GM12878 (cell line): ENCODE results near the gene CANX. TPM values are rescaled to one million over a fixed set of nuclear protein-coding genes. Genes with fewer than 3 reads are reported as not detected.

Experiments used
- ATAC-seq: fragments of 200-7000 bp; cut with Tn5 transposase; 3 replicates; pipeline ENCODE4 v1.9.1; 2020; ENCODE audit warnings: mild to moderate bottlenecking, moderate library complexity
- BruUV-seq: library from RNA; stranded (reverse); fragments of 400-500 nt; replicated peaks from 2 replicates; lab custom pipeline; 2021; lab: Mats Ljungman, UMichigan
- CTCF ChIA-PET: fragments of 300-600 bp; sonication (Branson Sonifier 250); formaldehyde crosslinking; extraction: SDS; loops from one replicate; lab custom pipeline; 2021; ENCODE audit warnings: inconsistent platforms; lab: Yijun Ruan, JAX
- POLR2A ChIA-PET: fragments of 350-600 bp; formaldehyde crosslinking; extraction: SDS; loops from one replicate; lab custom pipeline; 2021; ENCODE audit warnings: inconsistent platforms; lab: Charles Lee
- RAD21 ChIA-PET: fragments of 300-600 bp; sonication (Branson Sonifier 250); formaldehyde crosslinking; loops from one replicate; lab custom pipeline; 2023; ENCODE audit warnings: antibody characterized with exemption; ENCODE audit not compliant: unreplicated experiment; lab: Charles Lee
- SMC1A ChIA-PET: fragments of 300-600 bp; sonication (Branson Sonifier 250); formaldehyde crosslinking; loops from one replicate; lab custom pipeline; 2023; ENCODE audit not compliant: unreplicated experiment, uncharacterized antibody; lab: Charles Lee
- DNase-seq: peaks from one replicate; pipeline ENCODE4 v3.0.0-alpha.2; 2011; ENCODE audit warnings: low read depth, low spot score
- FAIRE-seq: peaks from 3 replicates; lab custom pipeline; 2011; peaks lifted over from hg19 to GRCh38; lab: Jason Lieb, UNC
- H2AFZ ChIP-seq: 2 replicates; pipeline ENCODE4 v1.6.0; 2011; ENCODE audit warnings: low read depth, low read length, control low read depth; ENCODE audit not compliant: control insufficient read depth
- H3K27ac ChIP-seq: 2 replicates; pipeline ENCODE4 v1.5.1; 2011; ENCODE audit warnings: control low read depth; ENCODE audit not compliant: control insufficient read depth, insufficient read depth
- H3K27me3 ChIP-seq, 2 experiments: replicated peaks in 1 of 2; 2 replicates each; pipeline versions ENCODE4 v1.6.0 to v1.6.1; 2011; ENCODE audit warnings: low read length in 1 of 2; ENCODE audit not compliant: control insufficient read depth in 2 of 2, insufficient read depth in 2 of 2
- H3K36me3 ChIP-seq, 2 experiments: 2 replicates each; pipeline ENCODE4 v1.5.1; 2011; ENCODE audit warnings: low read length in 1 of 2; ENCODE audit not compliant: control insufficient read depth in 2 of 2, insufficient read depth in 2 of 2
- H3K4me1 ChIP-seq: 2 replicates; pipeline ENCODE4 v1.6.1; 2011; ENCODE audit warnings: mild to moderate bottlenecking, low read length, moderate library complexity, mixed read lengths; ENCODE audit not compliant: control insufficient read depth, insufficient read depth
- H3K4me2 ChIP-seq: 2 replicates; pipeline ENCODE4 v1.6.0; 2011; ENCODE audit warnings: control low read depth; ENCODE audit not compliant: control insufficient read depth, insufficient read depth
- H3K4me3 ChIP-seq: fragments of 200-600 bp; sonication (generic); 2 replicates; pipeline ENCODE4 v1.5.1; 2016
- H3K79me2 ChIP-seq: 2 replicates; pipeline ENCODE4 v1.6.0; 2011; ENCODE audit warnings: low read length; ENCODE audit not compliant: control insufficient read depth, insufficient read depth
- H3K9ac ChIP-seq: 2 replicates; pipeline ENCODE4 v1.8.0; 2011; ENCODE audit warnings: low read length, control low read depth, mixed read lengths; ENCODE audit not compliant: control insufficient read depth, insufficient read depth
- H3K9me3 ChIP-seq: replicated peaks from 3 replicates; pipeline ENCODE4 v1.5.1; 2011; ENCODE audit warnings: mild to moderate bottlenecking, low read length; ENCODE audit not compliant: control insufficient read depth, insufficient read depth
- H4K20me1 ChIP-seq: 2 replicates; pipeline ENCODE4 v1.6.0; 2011; ENCODE audit not compliant: control insufficient read depth, insufficient read depth
- ESRRA ChIP-seq: IDR thresholded peaks from 2 replicates; pipeline ENCODE4 v1.6.1; 2012; ENCODE audit warnings: mild to moderate bottlenecking, low read length, improper control_type of control experiment
- LARP7 ChIP-seq: fragments of 450-650 bp; IDR thresholded peaks from 2 replicates; pipeline ENCODE4 v1.6.1; 2017; ENCODE audit warnings: mild to moderate bottlenecking
- POLR2AphosphoS5 ChIP-seq: IDR thresholded peaks from 2 replicates; pipeline ENCODE4 v1.6.1; 2011; ENCODE audit warnings: mild to moderate bottlenecking, low read length, inconsistent platforms
- RAD21 ChIP-seq: IDR thresholded peaks from 2 replicates; pipeline ENCODE4 v1.6.1; 2011; ENCODE audit warnings: mild to moderate bottlenecking, low read depth, low read length, moderate library complexity; ENCODE audit not compliant: insufficient read depth
- SMAD5 ChIP-seq: IDR thresholded peaks from 2 replicates; pipeline ENCODE4 v1.6.1; 2016; ENCODE audit warnings: antibody characterized with exemption, low read depth
- SMARCA5 ChIP-seq: fragments of 450-650 bp; IDR thresholded peaks from 2 replicates; pipeline ENCODE4 v1.6.1; 2017; ENCODE audit warnings: mild to moderate bottlenecking
- SMC3 ChIP-seq: IDR thresholded peaks from 2 replicates; pipeline ENCODE4 v1.6.1; 2011; ENCODE audit warnings: low read length, improper control_type of control experiment, borderline replicate concordance
- SRF ChIP-seq, 2 experiments: IDR thresholded peaks; 2 replicates each; pipeline ENCODE4 v1.6.1; 2011; ENCODE audit warnings: low read depth in 2 of 2, low read length in 2 of 2, mild to moderate bottlenecking in 1 of 2, moderate library complexity in 1 of 2
- TAF1 ChIP-seq: IDR thresholded peaks from 2 replicates; pipeline ENCODE4 v1.6.1; 2011; ENCODE audit warnings: mild to moderate bottlenecking, low read depth, low read length, borderline replicate concordance
- TCF3 ChIP-seq: IDR thresholded peaks from 2 replicates; pipeline ENCODE4 v1.6.1; 2012; ENCODE audit warnings: low read depth, mild to moderate bottlenecking, low read length, borderline replicate concordance; ENCODE audit not compliant: insufficient read depth
- WGBS: methylation state at CpG from one replicate; pipeline ENCODE4 v1.1.6; 2016; ENCODE audit warnings: low lambda C conversion rate; ENCODE audit not compliant: insufficient replicate concordance, insufficient coverage; ENCODE audit errors: missing lambda C conversion rate; 5-methylcytosine and 5-hydroxymethylcytosine counted together
- in situ Hi-C: fragments of 300-500 bp; cut with MboI; formaldehyde crosslinking; loops from 9 replicates; pipeline ENCODE4 v1.14.3; 2018; ENCODE audit warnings: mixed read lengths
- intact Hi-C: fragments of 100-400 bp; cut with micrococcal nuclease; formaldehyde crosslinking; loops from one replicate; pipeline ENCODE4 v1.14.2; 2022; ENCODE audit not compliant: unreplicated experiment
- polyA plus RNA-seq, 11 experiments: library from polyadenylated mRNA; depleted of rRNA in 4 of 11; unstranded in 6 of 11; stranded (reverse) in 5 of 11; fragments of >200 nt; fragmentation: Nextera tagmentation in 4 of 11; fragmentation: Illumina TruSeq in 1 of 11; extraction: Ambion mirVana in 4 of 11; extraction: Trizol in 1 of 11; gene quantifications; 1 replicate in 1 of 11; 2 replicates in 10 of 11; pipeline versions ENCODE4 v1.2.1 to v1.2.3, GENCODE V29; 2011 to 2016; ENCODE audit warnings: inconsistent platforms in 2 of 11, missing spikeins in 2 of 11, low read depth in 1 of 11
- total RNA-seq, 4 experiments: library from RNA; depleted of rRNA in 3 of 4; stranded (reverse); fragments of >200 nt in 3 of 4; fragmentation: Illumina TruSeq in 1 of 4; extraction: Trizol in 1 of 4; gene quantifications; 2 replicates each; pipeline versions ENCODE4 v1.2.1 to v1.2.3, GENCODE V29; 2013 to 2021
- TF ChIP-seq, protein P1 (sequence below), 3 experiments: IDR thresholded peaks in 2 of 3; conservative IDR thresholded peaks in 1 of 3; 2 replicates each; pipeline ENCODE4 v1.5.1; 2011; ENCODE audit warnings: low read depth in 3 of 3, low read length in 3 of 3, mild to moderate bottlenecking in 3 of 3, control low read depth in 2 of 3, moderate library complexity in 2 of 3, inconsistent platforms in 1 of 3, mixed read lengths in 1 of 3; ENCODE audit not compliant: control insufficient read depth in 2 of 3, insufficient read depth in 1 of 3; ENCODE audit errors: extremely low read depth in 1 of 3
- TF ChIP-seq, protein P2 (sequence below): IDR thresholded peaks from 2 replicates; pipeline ENCODE4 v1.6.1; 2011; ENCODE audit warnings: low read depth, mild to moderate bottlenecking, low read length, moderate library complexity, borderline replicate concordance; ENCODE audit errors: extremely low read depth
- TF ChIP-seq, protein P3 (sequence below): fragments of 450-650 bp; IDR thresholded peaks from 2 replicates; pipeline ENCODE4 v1.6.1; 2014; ENCODE audit warnings: mild to moderate bottlenecking

CANX gene
- total and polyA plus RNA-seq, 10 of the 15 experiments (the other 5 are each of a cell fraction or from before 2014, with no cell fraction given) = 78.2 to 602 (median 412) TPM

DNA sequence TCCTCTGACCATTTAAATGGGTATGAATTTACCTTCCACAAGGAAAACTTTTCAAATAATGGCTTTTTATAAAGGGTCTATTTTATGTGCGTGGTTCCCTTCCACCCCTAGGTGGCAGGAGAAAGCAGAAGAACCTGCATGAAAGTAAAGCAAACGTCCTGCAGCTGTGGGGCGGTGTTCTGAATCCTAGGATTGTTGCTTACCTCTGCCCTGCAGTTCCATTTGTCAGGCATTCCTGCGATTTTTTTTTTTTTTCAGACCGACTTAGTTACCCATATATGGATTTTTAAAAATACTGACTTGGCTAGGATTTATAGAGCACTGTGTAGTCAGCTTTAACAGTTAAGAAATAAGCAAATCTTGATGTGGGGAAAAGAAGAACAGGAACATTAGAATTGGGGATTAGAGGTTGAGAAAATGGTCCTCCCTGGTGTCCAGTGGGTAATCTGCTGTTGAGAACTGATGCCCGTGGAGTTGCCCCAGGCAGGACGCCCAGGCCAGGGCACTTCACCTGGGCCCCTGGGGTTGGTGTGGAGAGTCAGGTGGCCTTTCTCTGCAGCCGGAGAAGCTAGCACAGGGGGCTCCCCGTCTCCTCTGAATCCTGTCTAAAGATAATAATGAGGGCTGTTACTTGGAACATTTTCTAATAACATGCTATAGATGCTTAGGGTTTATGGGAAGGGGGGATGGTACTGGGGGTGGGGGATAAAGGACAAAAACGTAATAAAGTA lies 64.6 kb downstream of the CANX start:
- ChIA-PET CTCF (interaction anchor here (0.6 to 2.6 kb wide), 35 partner anchors 8 to 527 kb away, joined by 3 to 25 read pairs (median 5); partner anchors contain the start of genes LTC4S and MAML1), RAD21 (interaction anchor here (0.8 to 2.0 kb wide), 9 partner anchors 24 to 329 kb away, joined by 3 to 9 read pairs (median 6); partner anchors contain the start of genes HNRNPH1 and MAML1), SMC1A (interaction anchor here (0.6 to 1.7 kb wide), 10 partner anchors 13 to 159 kb away, joined by 3 to 4 read pairs (median 3); no protein-coding TSS in a partner anchor), POLR2A (interaction anchor here (0.7 to 2.3 kb wide), 4 partner anchors 20 to 63 kb away, joined by 3 to 6 read pairs (median 4); partner anchors contain the start of genes MAML1 and SQSTM1)
- Histone ChIP-seq H3K4me3 (no peak overlapping the region), H3K4me1 (peaks cover 30% of the 10 kb centered on the region), H2AFZ (no peak overlapping the region), H3K36me3 (peaks cover 6 to 14% of the 10 kb centered on the region in 2 experiments; a peak in 3 of 4 replicates), H3K9me3 (no peaks in the 10 kb centered on the region), H4K20me1 (peaks cover 4% of the 10 kb centered on the region; the same call in 1 of the 2 replicates), H3K27ac (no peak overlapping the region), H3K79me2 (peaks cover 33% of the 10 kb centered on the region), H3K4me2 (no peak overlapping the region), H3K9ac (no peak overlapping the region), H3K27me3 (no peaks in the 10 kb centered on the region)
- in situ Hi-C loops (no loop called here), intact Hi-C loops (loop anchor here (5.0 to 10.0 kb wide), 2 partner anchors 34 to 211 kb away; no protein-coding TSS in a partner anchor)
- DNase-seq (no peak), ATAC-seq (peak; percentile 87), FAIRE-seq (peak; percentile 13)
- WGBS = 30% methylated on average over 10 of the region's 10 CpGs
- no peak for TF ChIP-seq POLR2AphosphoS5
- TF ChIP-seq, protein P1, sequence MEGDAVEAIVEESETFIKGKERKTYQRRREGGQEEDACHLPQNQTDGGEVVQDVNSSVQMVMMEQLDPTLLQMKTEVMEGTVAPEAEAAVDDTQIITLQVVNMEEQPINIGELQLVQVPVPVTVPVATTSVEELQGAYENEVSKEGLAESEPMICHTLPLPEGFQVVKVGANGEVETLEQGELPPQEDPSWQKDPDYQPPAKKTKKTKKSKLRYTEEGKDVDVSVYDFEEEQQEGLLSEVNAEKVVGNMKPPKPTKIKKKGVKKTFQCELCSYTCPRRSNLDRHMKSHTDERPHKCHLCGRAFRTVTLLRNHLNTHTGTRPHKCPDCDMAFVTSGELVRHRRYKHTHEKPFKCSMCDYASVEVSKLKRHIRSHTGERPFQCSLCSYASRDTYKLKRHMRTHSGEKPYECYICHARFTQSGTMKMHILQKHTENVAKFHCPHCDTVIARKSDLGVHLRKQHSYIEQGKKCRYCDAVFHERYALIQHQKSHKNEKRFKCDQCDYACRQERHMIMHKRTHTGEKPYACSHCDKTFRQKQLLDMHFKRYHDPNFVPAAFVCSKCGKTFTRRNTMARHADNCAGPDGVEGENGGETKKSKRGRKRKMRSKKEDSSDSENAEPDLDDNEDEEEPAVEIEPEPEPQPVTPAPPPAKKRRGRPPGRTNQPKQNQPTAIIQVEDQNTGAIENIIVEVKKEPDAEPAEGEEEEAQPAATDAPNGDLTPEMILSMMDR (IDR thresholded peaks at IDR 0.05 in 2 of 3, conservative IDR thresholded peaks at IDR 0.05 in 1 of 3; ENCODE audit: control insufficient read depth in 2 of 3, extremely low read depth in 1 of 3, insufficient read depth in 1 of 3, low read depth in 3 of 3, low read length in 3 of 3) = peak; percentile 82 to 94 (median 90)
- no peak for TF ChIP-seq LARP7
- peak; percentile 62; the same call in 1 of the 2 replicates for TF ChIP-seq SMC3
- TF ChIP-seq ESRRA = no peak
- no peak for TF ChIP-seq TAF1
- TF ChIP-seq, protein P2, sequence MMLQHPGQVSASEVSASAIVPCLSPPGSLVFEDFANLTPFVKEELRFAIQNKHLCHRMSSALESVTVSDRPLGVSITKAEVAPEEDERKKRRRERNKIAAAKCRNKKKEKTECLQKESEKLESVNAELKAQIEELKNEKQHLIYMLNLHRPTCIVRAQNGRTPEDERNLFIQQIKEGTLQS = no peak
- TF ChIP-seq RAD21 = peak; percentile 79
- TF ChIP-seq TCF3 = no peak
- TF ChIP-seq, protein P3, sequence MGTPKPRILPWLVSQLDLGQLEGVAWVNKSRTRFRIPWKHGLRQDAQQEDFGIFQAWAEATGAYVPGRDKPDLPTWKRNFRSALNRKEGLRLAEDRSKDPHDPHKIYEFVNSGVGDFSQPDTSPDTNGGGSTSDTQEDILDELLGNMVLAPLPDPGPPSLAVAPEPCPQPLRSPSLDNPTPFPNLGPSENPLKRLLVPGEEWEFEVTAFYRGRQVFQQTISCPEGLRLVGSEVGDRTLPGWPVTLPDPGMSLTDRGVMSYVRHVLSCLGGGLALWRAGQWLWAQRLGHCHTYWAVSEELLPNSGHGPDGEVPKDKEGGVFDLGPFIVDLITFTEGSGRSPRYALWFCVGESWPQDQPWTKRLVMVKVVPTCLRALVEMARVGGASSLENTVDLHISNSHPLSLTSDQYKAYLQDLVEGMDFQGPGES = no peak
- TF ChIP-seq SRF (IDR thresholded peaks at IDR 0.05; ENCODE audit: low read depth in 2 of 2, low read length in 2 of 2) = no peak
- TF ChIP-seq SMARCA5 = peak; percentile 56; the same call in 1 of the 2 replicates
- no peak for TF ChIP-seq SMAD5
- no TSS peak for BruUV-seq
